ENCODE data around the gene ELOVL6. TPM values are rescaled to one million over a fixed set of nuclear protein-coding genes. Genes with fewer than 3 reads are reported as not detected.
"Not testable (repeated sequence)": the region's sequence is repeated elsewhere in the genome, so short reads cannot be mapped to it uniquely, and the experiment has no call there.

The ELOVL6 gene
- total RNA-seq, 1 donor from 2014 or later: 13.2 TPM

- TF ChIP-seq CTCF (conservative IDR thresholded peaks at IDR 0.05; ENCODE audit: low read depth, low read length): no peak
- H3K4me3 ChIP-seq (ENCODE audit: low read depth, low read length): no peak overlapping the region
- peak; percentile 68 for DNase-seq (ENCODE audit: low read depth)
These were observed 143.2 kb downstream of the ELOVL6 start for GRCh38 chr4:110055158-110055768.

- no peak for DNase-seq (ENCODE audit: low read depth)
- H3K4me3 ChIP-seq (ENCODE audit: low read depth, low read length): no peak overlapping the region
- TF ChIP-seq CTCF (conservative IDR thresholded peaks at IDR 0.05; ENCODE audit: low read depth, low read length): peak; percentile 91
These were observed 148.2 kb downstream of the ELOVL6 start for GRCh38 chr4:110049951-110050925.

- H3K4me3 ChIP-seq (ENCODE audit: low read depth, low read length): no peak overlapping the region
- DNase-seq (ENCODE audit: low read depth): no peak
- TF ChIP-seq CTCF (conservative IDR thresholded peaks at IDR 0.05; ENCODE audit: low read depth, low read length): no peak
These were observed 151.8 kb downstream of the ELOVL6 start for GRCh38 chr4:110046588-110047049.

GRCh38 chr4:110042545-110043517, 155.6 kb downstream of the ELOVL6 start:
- DNase-seq (ENCODE audit: low read depth): no peak
- TF ChIP-seq CTCF (conservative IDR thresholded peaks at IDR 0.05; ENCODE audit: low read depth, low read length): no peak
- no peak overlapping the region for H3K4me3 ChIP-seq (ENCODE audit: low read depth, low read length)

- no peak for TF ChIP-seq CTCF (conservative IDR thresholded peaks at IDR 0.05; ENCODE audit: low read depth, low read length)
- DNase-seq (ENCODE audit: low read depth): no peak
- no peak overlapping the region for H3K4me3 ChIP-seq (ENCODE audit: low read depth, low read length)
These were observed 156.7 kb downstream of the ELOVL6 start for GRCh38 chr4:110041735-110042134.

- DNase-seq (ENCODE audit: low read depth); H3K4me3 ChIP-seq (ENCODE audit: low read depth, low read length): not testable (repeated sequence)
These were observed 159.3 kb downstream of the ELOVL6 start for GRCh38 chr4:110039164-110039563.
